Uterus (tissue), 2 donors: ENCODE measurements around the gene TTC19.

Experiments used
- POLR2A ChIP-seq, 2 donors: fragments of 450-650 bp; IDR thresholded peaks; one replicate each; pipeline ENCODE4 v1.6.1; 2016; ENCODE audit warnings: antibody characterized with exemption in 2 of 2, mild to moderate bottlenecking in 1 of 2, moderate library complexity in 1 of 2
- TF ChIP-seq, protein P1 (sequence below), 4 experiments: fragments of 200-600 bp in 2 of 4; fragments of 450-650 bp in 2 of 4; sonication (generic) in 2 of 4; IDR thresholded peaks; one replicate each; pipeline ENCODE4 v1.5.1; 2016 to 2019; ENCODE audit warnings: antibody characterized with exemption in 4 of 4, mild to moderate bottlenecking in 2 of 4, moderate library complexity in 1 of 4

DNA sequence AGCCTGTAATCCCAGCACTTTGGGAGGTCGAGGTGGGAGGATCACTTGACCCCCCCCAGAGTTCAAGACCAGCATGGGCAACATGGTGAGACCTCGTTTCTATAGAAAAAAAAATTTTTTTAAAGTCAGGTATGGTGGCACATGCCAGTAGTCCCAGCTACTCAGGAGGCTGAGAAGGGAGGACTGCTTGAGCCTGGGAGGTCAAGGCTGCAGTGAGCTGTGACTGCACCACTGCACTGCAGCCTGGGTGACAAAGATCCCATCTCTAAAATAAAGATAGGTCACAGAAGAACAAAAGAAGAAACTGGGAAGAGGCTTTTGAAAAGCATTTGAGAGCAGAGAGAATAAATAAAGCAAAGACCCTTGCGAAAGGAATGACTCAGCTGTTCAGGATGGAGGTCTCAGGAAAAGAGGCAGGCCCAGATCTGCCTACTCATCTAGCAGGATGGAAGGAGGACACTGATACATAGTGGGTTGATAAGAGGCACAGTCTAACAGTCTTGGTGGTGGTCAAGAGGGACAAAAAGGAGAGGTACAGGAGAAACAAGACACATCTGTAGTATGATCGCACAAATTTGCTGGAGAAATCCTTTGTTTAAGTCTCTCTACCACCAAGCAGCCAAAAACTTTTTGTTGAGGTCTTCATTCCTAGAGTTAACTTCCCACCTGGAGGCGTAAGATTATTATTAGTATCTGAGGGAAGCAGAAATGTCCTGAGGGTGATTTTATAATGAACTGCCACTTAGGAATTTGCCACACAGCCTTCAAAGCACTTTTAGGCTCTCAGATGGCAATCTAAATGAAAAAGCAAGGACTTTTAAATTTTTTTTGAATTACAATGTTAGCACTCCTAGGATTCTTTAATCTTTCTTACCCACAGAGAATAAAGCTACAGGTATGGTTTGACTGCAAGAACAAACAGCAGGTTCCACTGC is 17.7 kb upstream of the TTC19 start:
- TF ChIP-seq POLR2A (IDR thresholded peaks at IDR 0.05) = no peak
- TF ChIP-seq, protein P1, sequence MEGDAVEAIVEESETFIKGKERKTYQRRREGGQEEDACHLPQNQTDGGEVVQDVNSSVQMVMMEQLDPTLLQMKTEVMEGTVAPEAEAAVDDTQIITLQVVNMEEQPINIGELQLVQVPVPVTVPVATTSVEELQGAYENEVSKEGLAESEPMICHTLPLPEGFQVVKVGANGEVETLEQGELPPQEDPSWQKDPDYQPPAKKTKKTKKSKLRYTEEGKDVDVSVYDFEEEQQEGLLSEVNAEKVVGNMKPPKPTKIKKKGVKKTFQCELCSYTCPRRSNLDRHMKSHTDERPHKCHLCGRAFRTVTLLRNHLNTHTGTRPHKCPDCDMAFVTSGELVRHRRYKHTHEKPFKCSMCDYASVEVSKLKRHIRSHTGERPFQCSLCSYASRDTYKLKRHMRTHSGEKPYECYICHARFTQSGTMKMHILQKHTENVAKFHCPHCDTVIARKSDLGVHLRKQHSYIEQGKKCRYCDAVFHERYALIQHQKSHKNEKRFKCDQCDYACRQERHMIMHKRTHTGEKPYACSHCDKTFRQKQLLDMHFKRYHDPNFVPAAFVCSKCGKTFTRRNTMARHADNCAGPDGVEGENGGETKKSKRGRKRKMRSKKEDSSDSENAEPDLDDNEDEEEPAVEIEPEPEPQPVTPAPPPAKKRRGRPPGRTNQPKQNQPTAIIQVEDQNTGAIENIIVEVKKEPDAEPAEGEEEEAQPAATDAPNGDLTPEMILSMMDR (IDR thresholded peaks at IDR 0.05) = no peak
